Hair follicular keratinocyte (primary cell): ENCODE data around the gene PTPRN2. TPM values are rescaled to one million over a fixed set of nuclear protein-coding genes. Genes with fewer than 3 reads are reported as not detected.

Experiments
- total RNA-seq: library from RNA; depleted of rRNA; stranded (reverse); fragments of >200 nt; gene quantifications from 2 replicates; pipeline ENCODE4 v1.2.3, GENCODE V29; 2015

PTPRN2 gene
- 0.04 TPM in 1 of 2 replicates, not detected in the other for total RNA-seq

DNA sequence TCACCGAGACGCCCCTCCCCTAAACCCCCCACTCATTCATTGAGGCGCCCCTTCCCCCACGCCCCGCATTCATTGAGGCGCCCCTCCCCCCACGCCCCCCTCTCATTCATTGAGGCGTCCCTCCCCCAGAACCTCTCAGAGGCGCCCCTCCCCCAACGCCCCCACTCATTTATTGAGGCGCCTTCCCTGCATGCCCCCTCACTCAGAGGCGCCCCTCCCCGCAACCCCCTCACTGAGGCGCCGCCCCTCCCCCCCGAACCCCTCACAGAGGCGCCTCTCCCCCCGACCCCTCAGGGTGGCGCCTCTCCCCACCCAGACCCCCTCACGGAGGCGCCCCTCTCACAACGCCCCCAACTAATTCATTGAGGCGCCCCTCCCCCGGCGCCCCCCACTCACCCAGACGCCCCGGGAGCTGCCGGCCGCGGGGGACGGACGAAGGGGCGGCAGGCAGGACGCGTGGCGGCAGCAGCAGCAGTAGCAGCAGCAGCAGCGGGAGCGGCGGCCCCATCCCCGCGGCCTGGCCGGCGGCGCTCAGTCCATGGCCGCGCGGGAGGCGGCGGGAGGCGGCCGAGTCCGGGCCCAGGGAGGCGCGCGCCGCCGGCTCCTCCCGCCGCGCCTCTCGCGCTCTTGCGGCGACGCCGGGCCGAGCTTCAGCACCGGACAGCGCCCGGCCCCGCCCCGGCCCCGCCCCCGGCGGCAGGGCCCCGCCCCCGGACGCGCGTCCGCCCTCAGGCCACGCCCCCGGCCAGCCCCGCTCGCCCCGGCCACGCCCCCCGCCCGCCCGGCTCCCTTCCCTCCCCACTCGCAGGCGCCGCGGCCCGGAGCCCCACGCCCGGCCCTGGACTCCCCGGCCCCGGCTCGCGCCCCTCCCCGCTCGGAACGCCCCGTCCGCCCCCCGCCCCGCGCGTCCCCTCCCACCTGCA lies at the start of gene PTPRN2:
Gene PTPRN2 (minus strand): TSS at position 662 of the 923 bp plus-strand sequence.

Other genes starting within 250 kb of the PTPRN2 start
- gene NCAPG2, start 117.0 kb upstream of the PTPRN2 start, total RNA-seq: 12.8 and 24.5 TPM in 2 replicates
- 47.2 and 62.3 TPM in 2 replicates for gene ESYT2, start 241.7 kb upstream of the PTPRN2 start, total RNA-seq